Measurements from ENCODE around the gene ZC3H7B.

The ZC3H7B gene

DNA sequence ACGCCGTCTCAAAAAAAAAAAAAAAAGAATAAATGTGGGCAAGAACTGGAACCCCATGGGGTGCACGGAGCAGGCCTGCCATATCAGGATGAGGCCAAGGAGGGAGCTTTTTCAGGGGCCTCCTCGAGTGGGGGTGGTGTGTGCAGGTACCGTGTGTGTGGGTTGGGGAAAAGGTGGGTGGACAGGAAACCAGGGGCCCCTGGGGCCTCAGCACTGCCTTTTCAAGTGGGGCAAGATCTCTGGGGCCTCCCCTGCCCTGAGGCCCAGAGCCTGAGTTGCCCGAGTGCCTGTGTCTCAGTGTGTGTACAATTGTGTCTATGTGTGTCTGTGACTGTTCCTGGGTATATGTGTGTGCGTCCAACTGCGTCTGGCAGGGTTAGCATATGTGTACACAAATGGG is 104.3 kb downstream of the ZC3H7B start:
- Histone ChIP-seq H3K27me3 (ENCODE audit: insufficient read depth, low read length) (no peaks in the 10 kb centered on the region), H3K4me3 (ENCODE audit: low read depth, low read length) (no peak overlapping the region), H3K79me2 (ENCODE audit: control insufficient read depth, insufficient read depth, low read length, unreplicated experiment) (no peaks in the 10 kb centered on the region), H3K4me1 (ENCODE audit: control insufficient read depth, insufficient read depth, low read length, unreplicated experiment) (peaks cover 8% of the 10 kb centered on the region), H2AFZ (ENCODE audit: low read length, unreplicated experiment) (no peak overlapping the region), H3K27ac (ENCODE audit: low read depth, low read length) (no peak overlapping the region), H3K36me3 (ENCODE audit: insufficient read depth, low read length) (no peaks in the 10 kb centered on the region)

GRCh38 chr22:41406410-41406809 is 105.1 kb downstream of the ZC3H7B start:
- no peak overlapping the region for H3K4me3 ChIP-seq (ENCODE audit: low read depth, low read length)
- H3K27me3 ChIP-seq (ENCODE audit: insufficient read depth, low read length): no peaks in the 10 kb centered on the region
- no peaks in the 10 kb centered on the region for H3K79me2 ChIP-seq (ENCODE audit: control insufficient read depth, insufficient read depth, low read length, unreplicated experiment)
- no peaks in the 10 kb centered on the region for H3K36me3 ChIP-seq (ENCODE audit: insufficient read depth, low read length)
- H2AFZ ChIP-seq (ENCODE audit: low read length, unreplicated experiment): no peak overlapping the region
- peaks cover 8% of the 10 kb centered on the region for H3K4me1 ChIP-seq (ENCODE audit: control insufficient read depth, insufficient read depth, low read length, unreplicated experiment)
- no peak overlapping the region for H3K27ac ChIP-seq (ENCODE audit: low read depth, low read length)

GRCh38 chr22:41407433-41407832 is 106.1 kb downstream of the ZC3H7B start:
- H3K27ac ChIP-seq (ENCODE audit: low read depth, low read length): no peak overlapping the region
- H2AFZ ChIP-seq (ENCODE audit: low read length, unreplicated experiment): no peak overlapping the region
- H3K79me2 ChIP-seq (ENCODE audit: control insufficient read depth, insufficient read depth, low read length, unreplicated experiment): no peaks in the 10 kb centered on the region
- peaks cover 7% of the 10 kb centered on the region for H3K4me1 ChIP-seq (ENCODE audit: control insufficient read depth, insufficient read depth, low read length, unreplicated experiment)
- H3K36me3 ChIP-seq (ENCODE audit: insufficient read depth, low read length): no peaks in the 10 kb centered on the region
- no peak overlapping the region for H3K4me3 ChIP-seq (ENCODE audit: low read depth, low read length)
- no peaks in the 10 kb centered on the region for H3K27me3 ChIP-seq (ENCODE audit: insufficient read depth, low read length)

DNA sequence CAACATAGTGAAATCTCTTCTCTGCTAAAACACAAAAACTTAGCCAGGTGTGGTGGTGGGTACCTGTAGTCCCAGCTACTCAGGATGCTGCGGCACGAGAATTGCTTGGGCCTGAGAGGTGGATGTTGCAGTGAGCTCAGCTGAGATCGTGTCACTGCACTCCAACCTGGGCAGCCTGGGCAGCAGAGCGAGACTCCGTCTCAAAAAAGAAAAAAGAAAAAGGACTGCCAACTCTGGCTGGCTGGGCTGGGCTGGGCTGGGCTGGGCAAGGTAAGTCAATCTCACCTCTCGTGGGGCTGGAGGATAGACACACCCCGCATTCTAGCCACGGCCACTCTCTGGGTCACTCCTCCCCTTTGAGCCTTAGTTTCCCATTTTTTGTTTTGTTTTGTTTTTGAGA is 107.3 kb downstream of the ZC3H7B start:
- Histone ChIP-seq H3K27ac (ENCODE audit: low read depth, low read length) (no peak overlapping the region), H2AFZ (ENCODE audit: low read length, unreplicated experiment) (no peak overlapping the region), H3K79me2 (ENCODE audit: control insufficient read depth, insufficient read depth, low read length, unreplicated experiment) (no peaks in the 10 kb centered on the region), H3K36me3 (ENCODE audit: insufficient read depth, low read length) (no peaks in the 10 kb centered on the region), H3K4me1 (ENCODE audit: control insufficient read depth, insufficient read depth, low read length, unreplicated experiment) (peaks cover 10% of the 10 kb centered on the region), H3K27me3 (ENCODE audit: insufficient read depth, low read length) (no peaks in the 10 kb centered on the region), H3K4me3 (ENCODE audit: low read depth, low read length) (no peak overlapping the region)
